Sigmoid colon (tissue), 7 donors: ENCODE measurements around the gene MAD1L1. TPM values are rescaled to one million over a fixed set of nuclear protein-coding genes. Genes with fewer than 3 reads are reported as not detected.

ENCODE experiments used
- DNase-seq: peaks from one replicate; pipeline ENCODE4 v3.0.0-alpha.2; 2019
- H3K27ac ChIP-seq, 4 donors: fragments of 200-600 bp; sonication (generic); one replicate each; pipeline ENCODE4 v1.5.1; 2016 to 2019; ENCODE audit warnings: mild to moderate bottlenecking in 1 of 4
- H3K27me3 ChIP-seq, 3 donors: fragments of 200-600 bp; sonication (generic); one replicate each; pipeline ENCODE4 v1.5.1; 2019; ENCODE audit warnings: mild to moderate bottlenecking in 1 of 3
- H3K36me3 ChIP-seq, 4 donors: fragments of 200-600 bp; sonication (generic); one replicate each; pipeline ENCODE4 v1.5.1; 2016 to 2019
- H3K4me1 ChIP-seq, 4 donors: fragments of 200-600 bp; sonication (generic); one replicate each; pipeline ENCODE4 v1.5.1; 2017 to 2019
- H3K4me3 ChIP-seq, 4 donors: fragments of 200-600 bp; sonication (generic); one replicate each; pipeline ENCODE4 v1.5.1; 2017 to 2019; ENCODE audit warnings: mild to moderate bottlenecking in 2 of 4, moderate library complexity in 1 of 4
- H3K9me3 ChIP-seq, 4 donors: fragments of 200-600 bp in 3 of 4; sonication (generic) in 3 of 4; one replicate each; pipeline versions ENCODE4 v1.5.1 to v1.6.1; 2013 to 2019
- CTCF ChIP-seq, 4 experiments: fragments of 450-650 bp in 3 of 4; fragments of 200-600 bp in 1 of 4; IDR thresholded peaks; one replicate each; pipeline ENCODE4 v1.5.1; 2016 to 2019; ENCODE audit warnings: antibody characterized with exemption in 4 of 4, mild to moderate bottlenecking in 3 of 4, moderate library complexity in 2 of 4
- EP300 ChIP-seq, 4 donors: sonication (generic); formaldehyde crosslinking; IDR thresholded peaks; one replicate each; pipeline ENCODE4 v1.6.1; 2017; ENCODE audit warnings: antibody characterized with exemption in 4 of 4
- POLR2A ChIP-seq, 2 donors: fragments of 450-650 bp; IDR thresholded peaks; one replicate each; pipeline ENCODE4 v1.6.1; 2016; ENCODE audit warnings: antibody characterized with exemption in 2 of 2, mild to moderate bottlenecking in 2 of 2, moderate library complexity in 2 of 2
- POLR2AphosphoS5 ChIP-seq, 4 donors: sonication (generic); formaldehyde crosslinking; IDR thresholded peaks; one replicate each; pipeline ENCODE4 v1.6.1; 2017; ENCODE audit warnings: antibody characterized with exemption in 4 of 4
- WGBS, 2 donors: extraction: QIAGEN DNeasy Blood & Tissue Kit; methylation state at CpG; one replicate each; pipeline ENCODE4 v1.1.7; 2013; 5-methylcytosine and 5-hydroxymethylcytosine counted together
- intact Hi-C: fragments of 100-400 bp; cut with DNase I; formaldehyde crosslinking; loops from one replicate; pipeline ENCODE4 v1.15.1; 2023
- polyA plus RNA-seq, 3 donors: library from polyadenylated mRNA; stranded (reverse); fragments of 200-250 nt; gene quantifications; one replicate each; pipeline ENCODE4 v1.2.3, GENCODE V29; 2013
- total RNA-seq, 4 donors: library from RNA; depleted of rRNA; stranded (reverse); fragments of >200 nt; gene quantifications; one replicate each; pipeline ENCODE4 v1.1.0, GENCODE V29; 2016
- donor health status: healthy with polysubstance abuse.
- donor health status: Bipolar disorder and iron deficiency.
- donor health status: healthy.

MAD1L1 gene
- total and polyA plus RNA-seq, 7 donors: 10.2 to 38.4 (median 20.6) TPM

- DNase-seq: no peak
- TF ChIP-seq CTCF (IDR thresholded peaks at IDR 0.05) (no peak), POLR2A (IDR thresholded peaks at IDR 0.05) (no peak), POLR2AphosphoS5 (IDR thresholded peaks at IDR 0.05) (no peak), EP300 (IDR thresholded peaks at IDR 0.05) (no peak)
- no peak overlapping the region for H3K4me3 ChIP-seq
- H3K9me3 ChIP-seq: no peaks in the 10 kb centered on the region
- intact Hi-C loops: no loop called here
- WGBS, 2 donors: 57 to 92% methylated on average over 11 of the region's 11 CpGs
- H3K4me1 ChIP-seq: no peaks in the 10 kb centered on the region
- H3K36me3 ChIP-seq: peaks cover 0 to 5% (median 0%) of the 10 kb centered on the region in 4 donors
- H3K27ac ChIP-seq: no peak overlapping the region
- no peaks in the 10 kb centered on the region for H3K27me3 ChIP-seq
These were observed 145.0 kb downstream of the MAD1L1 start for GRCh38 chr7:2087744-2088143.

- WGBS, 2 donors: 57 to 78% methylated on average over 13 of the region's 13 CpGs
- TF ChIP-seq POLR2AphosphoS5 (IDR thresholded peaks at IDR 0.05) (no peak), CTCF (IDR thresholded peaks at IDR 0.05) (no peak), EP300 (IDR thresholded peaks at IDR 0.05) (no peak), POLR2A (IDR thresholded peaks at IDR 0.05) (no peak)
These were observed 146.5 kb downstream of the MAD1L1 start for GRCh38 chr7:2086229-2086628.

GRCh38 chr7:2085804-2086203 lies 146.9 kb downstream of the MAD1L1 start:
- Histone ChIP-seq H3K9me3 (no peaks in the 10 kb centered on the region), H3K36me3 (peaks cover 0 to 5% (median 0%) of the 10 kb centered on the region in 4 donors), H3K4me1 (no peaks in the 10 kb centered on the region), H3K4me3 (no peak overlapping the region), H3K27me3 (no peaks in the 10 kb centered on the region), H3K27ac (no peak overlapping the region)
- WGBS, 2 donors: 97% methylated on average over 16 of the region's 16 CpGs
- TF ChIP-seq POLR2AphosphoS5 (IDR thresholded peaks at IDR 0.05): no peak
- no peak for TF ChIP-seq POLR2A (IDR thresholded peaks at IDR 0.05)
- no peak for TF ChIP-seq CTCF (IDR thresholded peaks at IDR 0.05)
- no peak for TF ChIP-seq EP300 (IDR thresholded peaks at IDR 0.05)
- DNase-seq: no peak
- intact Hi-C loops: no loop called here

More at GRCh38 chr7:2086229-2086628, 146.5 kb downstream of the MAD1L1 start:
- H3K27ac ChIP-seq: no peak overlapping the region
- H3K4me1 ChIP-seq: no peaks in the 10 kb centered on the region
- H3K36me3 ChIP-seq: peaks cover 0 to 5% (median 0%) of the 10 kb centered on the region in 4 donors
- H3K4me3 ChIP-seq: no peak overlapping the region
- DNase-seq: no peak
- intact Hi-C loops: no loop called here
- H3K9me3 ChIP-seq: no peaks in the 10 kb centered on the region
- no peaks in the 10 kb centered on the region for H3K27me3 ChIP-seq

GRCh38 chr7:2084781-2085505 lies 147.8 kb downstream of the MAD1L1 start:
- Histone ChIP-seq H3K36me3 (peaks cover 0 to 5% (median 0%) of the 10 kb centered on the region in 4 donors), H3K27me3 (no peaks in the 10 kb centered on the region), H3K9me3 (no peaks in the 10 kb centered on the region), H3K27ac (no peak overlapping the region), H3K4me3 (no peak overlapping the region), H3K4me1 (no peaks in the 10 kb centered on the region)
- 87 to 94% methylated on average over 25 of the region's 25 CpGs for WGBS, 2 donors
- no peak for DNase-seq
- intact Hi-C loops: no loop called here
- no peak for TF ChIP-seq EP300 (IDR thresholded peaks at IDR 0.05)
- TF ChIP-seq POLR2AphosphoS5 (IDR thresholded peaks at IDR 0.05): no peak
- TF ChIP-seq POLR2A (IDR thresholded peaks at IDR 0.05): no peak
- no peak for TF ChIP-seq CTCF (IDR thresholded peaks at IDR 0.05)
